Retina (tissue), 1 donor: ENCODE measurements around the gene MAPKAPK2.

Experiments
- DNase-seq: peaks from one replicate; pipeline ENCODE4 v3.0.0-alpha.2; 2016

The MAPKAPK2 gene

GRCh38 chr1:206685334-206685768 lies 646 bp downstream of the MAPKAPK2 start:
- DNase-seq: no peak

- peak; percentile 76 for DNase-seq
These were observed 1.2 kb downstream of the MAPKAPK2 start for GRCh38 chr1:206685769-206686477.

GRCh38 chr1:206686478-206687249 lies 2.0 kb downstream of the MAPKAPK2 start:
- DNase-seq: no peak

- no peak for DNase-seq
These were observed 2.7 kb downstream of the MAPKAPK2 start for GRCh38 chr1:206687251-206687914.

GRCh38 chr1:206687915-206688442 lies 3.3 kb downstream of the MAPKAPK2 start:
- no peak for DNase-seq

GRCh38 chr1:206690516-206690915 lies 5.8 kb downstream of the MAPKAPK2 start:
- DNase-seq: no peak

GRCh38 chr1:206691604-206692003 lies 6.9 kb downstream of the MAPKAPK2 start:
- no peak for DNase-seq

GRCh38 chr1:206693029-206693428 lies 8.3 kb downstream of the MAPKAPK2 start:
- DNase-seq: no peak

- no peak for DNase-seq
These were observed 8.9 kb downstream of the MAPKAPK2 start for GRCh38 chr1:206693592-206693991.

GRCh38 chr1:206694171-206695124 lies 9.7 kb downstream of the MAPKAPK2 start:
- DNase-seq: no peak

- DNase-seq: no peak
These were observed 11.0 kb downstream of the MAPKAPK2 start for GRCh38 chr1:206695733-206696132.

- DNase-seq: no peak
These were observed 12.3 kb downstream of the MAPKAPK2 start for GRCh38 chr1:206696812-206697585.

GRCh38 chr1:206698011-206698410 lies 13.3 kb downstream of the MAPKAPK2 start:
- no peak for DNase-seq

- DNase-seq: no peak
These were observed 14.4 kb downstream of the MAPKAPK2 start for GRCh38 chr1:206699000-206699586.

- no peak for DNase-seq
These were observed 14.9 kb downstream of the MAPKAPK2 start for GRCh38 chr1:206699626-206700025.

GRCh38 chr1:206700445-206701036 lies 15.8 kb downstream of the MAPKAPK2 start:
- no peak for DNase-seq

- DNase-seq: peak; percentile 38
These were observed 17.6 kb downstream of the MAPKAPK2 start for GRCh38 chr1:206702260-206702659.

- DNase-seq: no peak
These were observed 18.1 kb downstream of the MAPKAPK2 start for GRCh38 chr1:206702803-206703202.

GRCh38 chr1:206703661-206704060 lies 19.0 kb downstream of the MAPKAPK2 start:
- DNase-seq: peak; percentile 38

GRCh38 chr1:206704226-206704625 lies 19.5 kb downstream of the MAPKAPK2 start:
- DNase-seq: no peak

- peak; percentile 68 for DNase-seq
These were observed 20.5 kb downstream of the MAPKAPK2 start for GRCh38 chr1:206705191-206705590.
